T-helper 22 cell (primary cell): ENCODE data around the gene PEMT.

ENCODE experiments used
- DNase-seq: peaks from one replicate; pipeline ENCODE4 v3.0.0-alpha.2; 2020; ENCODE audit warnings: low read depth

Gene PEMT

GRCh38 chr17:17605083-17605728 lies 13.7 kb upstream of the PEMT start:
- DNase-seq: no peak

DNA sequence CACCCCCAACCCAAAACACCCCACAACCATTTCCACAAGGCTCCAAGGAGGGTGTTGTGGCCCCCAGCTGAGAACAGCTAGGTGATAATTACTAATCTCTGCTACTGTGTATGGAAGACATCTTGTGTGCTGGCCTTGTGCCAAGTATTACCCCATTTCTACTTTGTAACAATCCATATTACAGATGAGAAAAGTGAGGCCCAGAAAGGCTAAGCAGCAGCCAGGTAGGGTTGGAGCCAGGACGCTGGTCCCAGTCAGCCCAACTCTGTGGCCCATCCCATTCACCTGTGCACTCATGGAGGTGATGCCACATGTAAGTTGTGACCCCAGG lies 12.4 kb upstream of the PEMT start:
- no peak for DNase-seq

GRCh38 chr17:17603178-17603894 lies 11.8 kb upstream of the PEMT start:
- no peak for DNase-seq

DNA sequence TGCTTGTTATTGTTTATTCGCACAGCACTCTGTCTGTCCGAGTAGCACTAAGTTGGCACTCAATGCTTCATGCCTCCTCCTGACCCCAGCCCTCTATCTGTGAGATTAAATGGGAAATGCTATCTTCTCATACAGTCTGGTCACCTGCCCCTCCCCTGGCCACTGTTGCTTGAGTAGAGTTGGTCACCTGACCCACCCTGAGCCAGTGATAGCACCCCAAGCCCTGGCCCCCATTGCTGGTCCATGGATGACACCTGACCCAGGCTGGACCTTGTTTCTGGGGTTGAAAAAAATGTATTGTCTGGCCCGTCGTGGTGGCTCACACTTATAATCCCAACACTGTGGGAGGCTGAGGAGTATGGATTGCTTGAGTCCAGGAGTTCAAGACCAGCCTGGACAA lies 8.5 kb upstream of the PEMT start:
- DNase-seq: no peak

DNA sequence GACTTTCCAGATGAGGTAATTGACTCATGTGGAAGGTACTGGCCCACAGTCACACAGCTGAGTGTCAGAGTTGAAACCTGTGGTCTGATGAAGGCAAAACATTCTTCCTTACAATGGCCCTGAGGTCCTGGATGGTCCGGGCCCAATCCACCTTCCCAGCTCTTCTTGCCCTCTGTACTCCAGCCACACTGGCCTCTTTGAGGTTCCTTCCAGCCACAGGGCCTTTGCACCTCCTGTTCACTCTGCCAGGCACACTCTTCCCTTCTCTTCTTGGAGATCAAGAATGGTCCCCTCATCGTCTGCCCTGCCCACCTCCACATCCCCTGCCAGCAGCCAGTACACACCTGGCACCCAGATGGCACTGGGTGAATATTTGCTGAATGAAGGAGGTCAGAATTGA lies 6.5 kb upstream of the PEMT start:
- no peak for DNase-seq

- no peak for DNase-seq
Observed at GRCh38 chr17:17595755-17596154, 4.2 kb upstream of the PEMT start.

DNA sequence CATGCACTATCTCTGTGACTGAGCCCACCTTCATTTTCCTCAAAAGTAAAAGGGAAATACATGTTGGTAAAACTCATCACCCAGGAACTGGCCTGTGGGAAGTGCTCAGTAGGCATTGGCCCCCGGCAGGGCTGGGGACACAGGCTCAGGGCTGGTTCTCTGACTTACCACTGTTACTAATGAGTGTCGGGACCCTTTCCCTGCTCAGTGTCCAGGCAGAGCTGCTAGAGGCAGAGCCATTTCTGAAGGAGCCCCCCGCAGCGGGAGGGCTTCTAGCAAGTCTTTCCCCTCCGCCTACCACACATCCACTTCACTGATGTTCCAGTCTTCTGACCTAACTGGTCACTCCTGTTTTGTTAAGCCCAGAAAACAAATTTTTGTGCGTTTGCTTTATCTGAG lies 1.7 kb upstream of the PEMT start:
- DNase-seq: no peak

DNA sequence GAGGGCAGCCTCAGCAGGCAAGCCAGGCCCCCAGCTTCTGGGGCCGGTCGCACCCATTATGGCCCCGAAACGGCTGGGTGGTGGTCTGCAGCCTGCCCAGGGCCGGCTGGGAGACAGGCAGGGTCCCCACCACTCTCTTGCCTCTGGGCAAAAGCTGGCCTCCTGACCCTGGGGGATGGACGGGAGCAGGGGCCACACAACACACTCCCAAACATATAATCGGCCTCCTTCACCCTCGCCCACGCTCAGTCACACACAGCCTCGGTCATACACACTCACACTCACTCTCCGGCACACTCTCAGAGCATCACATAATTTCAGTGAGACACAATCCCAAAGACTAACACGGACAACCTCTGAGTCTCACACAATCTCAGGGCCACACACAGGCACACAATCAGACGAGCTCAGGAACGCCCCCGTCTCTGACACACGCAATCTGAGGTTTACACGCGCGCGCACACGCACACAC lies 589 bp downstream of the PEMT start:
- DNase-seq: no peak

DNA sequence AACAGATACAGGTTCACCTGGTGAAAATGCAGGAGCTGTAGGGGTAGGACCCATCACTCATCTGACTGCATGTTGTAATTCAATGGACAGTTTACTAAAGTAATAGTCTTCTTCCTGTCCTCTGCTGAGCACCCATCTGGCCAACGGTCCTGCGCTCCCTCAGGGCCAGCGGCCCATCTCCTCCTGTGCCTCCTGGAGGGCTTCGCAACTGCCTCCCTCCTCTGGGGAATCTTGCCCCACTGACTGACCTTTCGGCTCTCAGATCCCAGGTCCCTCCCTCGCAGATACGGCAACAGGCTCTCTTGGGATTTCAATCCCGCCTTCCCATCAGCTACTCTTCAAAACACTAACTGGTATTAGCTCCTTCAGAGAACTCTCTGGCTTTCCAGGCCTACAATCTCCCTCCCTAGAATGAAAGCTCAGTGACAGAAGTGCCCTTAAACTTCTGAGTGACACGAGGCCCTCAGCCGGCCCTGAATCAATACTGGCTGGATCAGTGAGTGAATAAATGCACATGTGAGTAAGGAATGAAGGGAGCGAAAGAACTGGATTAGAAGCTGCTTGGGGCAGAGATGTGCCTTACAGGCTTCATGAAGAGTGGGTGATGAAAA lies 1.3 kb downstream of the PEMT start:
- DNase-seq: no peak

DNA sequence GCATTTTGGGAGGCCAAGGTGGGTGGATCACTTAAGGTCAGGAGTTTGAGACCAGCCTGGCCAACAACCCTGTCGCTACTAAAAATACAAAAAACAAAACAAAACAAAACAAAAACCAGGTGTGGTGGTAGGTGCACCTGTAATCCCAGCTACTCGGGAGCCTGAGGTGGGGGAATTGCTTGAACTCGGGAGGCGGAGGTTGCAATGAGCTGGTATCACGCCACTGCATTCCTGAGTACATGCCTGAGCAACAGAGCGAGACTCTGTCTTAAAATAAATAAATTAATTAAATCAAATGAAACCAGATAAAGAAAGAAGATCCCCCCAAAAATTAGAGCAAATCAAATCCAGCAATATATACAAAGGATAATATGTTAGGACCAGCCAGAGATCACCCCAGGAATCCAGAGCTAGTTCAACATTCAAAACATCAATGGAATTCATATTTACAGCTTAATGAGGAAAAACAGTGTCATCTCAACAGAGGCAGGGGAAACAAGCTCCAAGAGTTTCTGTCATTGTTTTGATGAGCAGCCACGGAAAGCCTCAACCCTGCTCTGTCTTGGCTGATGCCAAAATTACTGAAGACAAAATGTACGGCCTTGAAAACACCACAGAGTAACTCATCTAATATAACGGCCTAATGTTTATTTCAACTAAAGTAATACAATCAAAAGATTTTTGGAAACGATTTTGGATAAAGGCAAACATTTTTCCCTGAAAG lies 3.7 kb downstream of the PEMT start:
- no peak for DNase-seq

DNA sequence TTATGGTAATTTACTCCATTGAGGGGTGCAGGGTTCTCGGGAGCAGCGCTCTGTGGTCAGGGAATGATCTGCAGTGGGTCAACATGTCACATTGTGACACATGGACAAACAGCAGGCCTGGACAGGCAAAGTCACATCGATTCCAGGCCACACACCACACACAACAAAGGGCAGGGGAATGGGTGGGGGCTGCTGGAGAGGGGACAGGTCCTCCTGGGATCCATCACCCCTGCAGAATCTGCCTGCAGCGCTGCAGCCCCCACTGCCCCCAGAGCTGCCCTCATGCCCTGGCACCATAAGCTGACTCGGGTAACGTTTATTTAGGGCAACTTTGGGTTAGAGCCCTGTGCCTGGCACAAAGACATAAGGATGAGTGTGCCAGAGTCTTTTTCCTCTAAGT lies 9.1 kb downstream of the PEMT start:
- no peak for DNase-seq

GRCh38 chr17:17581509-17581908 lies 10.0 kb downstream of the PEMT start:
- DNase-seq: no peak

- no peak for DNase-seq
Observed at GRCh38 chr17:17580662-17581470, 10.6 kb downstream of the PEMT start.

DNA sequence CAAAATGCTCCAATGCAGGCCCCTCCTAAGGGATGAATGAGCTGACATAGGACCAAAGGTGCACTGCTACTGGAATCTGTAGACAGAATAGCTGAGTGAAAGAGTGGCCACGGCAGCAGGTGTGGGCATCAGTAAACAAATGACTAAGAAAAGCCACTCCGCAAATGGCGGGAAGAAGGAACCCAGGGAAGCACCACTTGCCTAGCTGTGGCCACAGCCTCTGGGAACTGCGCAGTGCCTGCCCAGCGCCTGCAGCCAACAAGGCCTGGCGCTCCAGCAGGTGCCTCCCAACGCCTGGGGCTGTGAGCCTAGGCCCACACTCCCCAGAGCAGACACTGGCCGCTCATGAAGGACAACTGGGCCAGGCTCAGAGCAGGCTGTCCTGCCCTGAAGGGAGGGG lies 11.8 kb downstream of the PEMT start:
- DNase-seq: no peak

GRCh38 chr17:17577373-17577772 lies 14.1 kb downstream of the PEMT start:
- no peak for DNase-seq

GRCh38 chr17:17576772-17577234 lies 14.7 kb downstream of the PEMT start:
- DNase-seq: no peak

DNA sequence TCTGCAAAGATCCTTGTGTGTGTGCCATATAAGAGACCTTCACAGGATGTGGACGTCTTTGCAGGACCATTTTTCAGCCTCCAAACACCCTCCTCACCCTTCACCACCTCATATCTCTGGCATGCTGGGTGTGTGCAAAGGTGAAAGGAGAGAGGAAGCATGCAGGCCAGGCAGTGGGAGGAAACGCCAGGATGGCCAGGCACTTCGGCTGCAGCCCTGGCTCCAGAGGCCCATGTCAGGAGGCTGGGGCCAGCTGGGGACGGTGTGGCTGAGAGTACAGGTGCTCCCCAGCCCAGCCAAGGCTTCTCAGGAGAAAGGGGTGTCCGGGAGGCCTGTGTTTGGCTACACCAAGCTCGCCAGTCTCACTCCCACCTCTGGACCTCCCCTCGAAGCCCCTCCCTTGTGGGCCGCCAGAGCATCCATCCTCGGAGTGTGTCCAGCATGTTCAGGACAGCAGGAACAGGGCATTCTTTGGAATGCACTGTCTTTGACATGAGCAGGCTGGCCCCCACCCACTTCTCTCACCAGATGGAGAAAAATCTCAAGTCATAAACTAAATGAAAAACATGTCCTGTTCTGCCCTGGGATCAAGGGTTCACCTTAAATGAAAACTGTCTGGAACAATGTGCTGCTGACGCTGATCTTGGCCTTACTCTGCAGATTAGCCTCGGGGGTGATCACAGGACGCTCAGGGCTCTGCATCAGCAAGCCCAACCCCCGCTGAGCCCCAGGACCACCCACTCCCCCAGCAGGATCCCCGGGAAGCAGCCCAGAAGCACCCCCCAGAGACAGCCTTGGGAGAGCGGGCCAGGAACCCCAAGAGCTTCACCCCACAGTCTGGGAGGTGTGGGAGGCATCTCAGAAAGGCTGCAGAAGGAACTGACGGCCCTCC lies 15.9 kb downstream of the PEMT start:
- DNase-seq: no peak

- DNase-seq: no peak
Observed at GRCh38 chr17:17573912-17574311, 17.6 kb downstream of the PEMT start.

GRCh38 chr17:17572010-17572785 lies 19.3 kb downstream of the PEMT start:
- no peak for DNase-seq
